H1 (cell line): ENCODE data around the gene MCF2L2. TPM values are rescaled to one million over a fixed set of nuclear protein-coding genes. Genes with fewer than 3 reads are reported as not detected.

Experiments
- CTCF ChIA-PET: fragments of 300-600 bp; sonication (Branson Sonifier 250); formaldehyde crosslinking; loops from one replicate; lab custom pipeline; 2021; ENCODE audit not compliant: partially characterized antibody; lab: Charles Lee
- POLR2A ChIA-PET: fragments of 300-600 bp; sonication (Branson Sonifier 250); formaldehyde crosslinking; loops from one replicate; lab custom pipeline; 2021; ENCODE audit warnings: inconsistent platforms; ENCODE audit not compliant: partially characterized antibody; lab: Charles Lee
- DNase-seq, 2 experiments: peaks; one replicate each; pipeline versions ENCODE4 v3.0.0 to v3.0.0-alpha.2; 2010 to 2022; ENCODE audit warnings: low spot score in 2 of 2, low read depth in 1 of 2, mixed read lengths in 1 of 2
- FAIRE-seq: peaks from 2 replicates; lab custom pipeline; 2011; peaks lifted over from hg19 to GRCh38; lab: Jason Lieb, UNC
- H2AFZ ChIP-seq: 2 replicates; pipeline ENCODE4 v1.8.1; 2012; ENCODE audit warnings: low read length, inconsistent platforms
- H2AK5ac ChIP-seq: 2 replicates; pipeline ENCODE4 v1.6.1; 2013; ENCODE audit warnings: low read depth, low read length
- H2BK120ac ChIP-seq: replicated peaks from 2 replicates; pipeline ENCODE3; 2013; ENCODE audit warnings: low read depth, low read length, inconsistent platforms
- H2BK12ac ChIP-seq: 2 replicates; pipeline ENCODE4 v1.6.1; 2013; ENCODE audit warnings: low read depth, low read length
- H2BK15ac ChIP-seq: 2 replicates; pipeline ENCODE4 v1.6.1; 2013; ENCODE audit warnings: low read length
- H2BK20ac ChIP-seq: 2 replicates; pipeline ENCODE4 v1.6.1; 2013; ENCODE audit warnings: low read length
- H2BK5ac ChIP-seq: 2 replicates; pipeline ENCODE4 v1.6.1; 2013; ENCODE audit warnings: low read depth, low read length
- H3K14ac ChIP-seq: 2 replicates; pipeline ENCODE4 v1.6.1; 2013; ENCODE audit warnings: inconsistent platforms; ENCODE audit not compliant: insufficient read length
- H3K18ac ChIP-seq: 2 replicates; pipeline ENCODE4 v1.6.1; 2013; ENCODE audit warnings: low read length; ENCODE audit errors: extremely low read depth
- H3K23ac ChIP-seq: 2 replicates; pipeline ENCODE4 v1.6.1; 2013; ENCODE audit warnings: inconsistent platforms; ENCODE audit not compliant: insufficient read length
- H3K23me2 ChIP-seq: 2 replicates; pipeline ENCODE4 v1.6.1; 2013; ENCODE audit warnings: low read depth, low read length
- H3K27ac ChIP-seq: 2 replicates; pipeline ENCODE4 v1.6.1; 2011; ENCODE audit warnings: low read depth, low read length, inconsistent platforms
- H3K27me3 ChIP-seq, 4 experiments: replicated peaks in 1 of 4; 1 replicate in 1 of 4; 2 replicates in 3 of 4; pipeline versions ENCODE4 v1.6.1 to v1.8.1; 2011 to 2013; ENCODE audit warnings: low read length in 3 of 4, mild to moderate bottlenecking in 3 of 4, inconsistent platforms in 2 of 4, mixed read lengths in 2 of 4, moderate library complexity in 1 of 4; ENCODE audit not compliant: control insufficient read depth in 3 of 4, insufficient read depth in 3 of 4; ENCODE audit errors: extremely low read depth in 1 of 4
- H3K36me3 ChIP-seq, 4 experiments: 2 replicates each; pipeline versions ENCODE4 v1.6.1 to v1.8.1; 2011 to 2013; ENCODE audit warnings: mild to moderate bottlenecking in 4 of 4, low read length in 3 of 4, moderate library complexity in 2 of 4, control low read depth in 1 of 4, inconsistent platforms in 1 of 4; ENCODE audit not compliant: insufficient read depth in 4 of 4, control insufficient read depth in 2 of 4
- H3K4ac ChIP-seq: replicated peaks from 2 replicates; pipeline ENCODE3; 2013; ENCODE audit warnings: low read length, low read depth, mixed read lengths, inconsistent platforms; ENCODE audit not compliant: insufficient read length
- H3K4me1 ChIP-seq, 4 experiments: replicated peaks in 1 of 4; 1 replicate in 1 of 4; 2 replicates in 3 of 4; pipeline versions ENCODE4 v1.6.1 to v1.8.1; 2011 to 2013; ENCODE audit warnings: low read length in 3 of 4, inconsistent platforms in 2 of 4, mixed read lengths in 1 of 4; ENCODE audit not compliant: insufficient read depth in 4 of 4, control insufficient read depth in 3 of 4
- H3K4me2 ChIP-seq, 2 experiments: 2 replicates each; pipeline versions ENCODE4 v1.6.1 to v1.8.1; 2011 to 2013; ENCODE audit warnings: low read depth in 2 of 2, low read length in 2 of 2, control low read depth in 1 of 2, inconsistent platforms in 1 of 2, mild to moderate bottlenecking in 1 of 2; ENCODE audit not compliant: insufficient read depth in 1 of 2
- H3K4me3 ChIP-seq, 4 experiments: fragments of 200-600, 300-600 bp in 1 of 4; sonication (generic), shearing (Covaris generic), sonication (Bioruptor Twin) in 1 of 4; 2 replicates each; pipeline versions ENCODE4 v1.5.1 to v1.8.1; 2011 to 2016; ENCODE audit warnings: low read length in 4 of 4, low read depth in 3 of 4, control low read depth in 2 of 4, inconsistent platforms in 2 of 4, mild to moderate bottlenecking in 2 of 4, mixed read lengths in 1 of 4, moderate library complexity in 1 of 4; ENCODE audit not compliant: insufficient read depth in 2 of 4; ENCODE audit errors: extremely low read depth in 1 of 4
- H3K56ac ChIP-seq: replicated peaks from 2 replicates; pipeline ENCODE3; 2013; ENCODE audit warnings: low read depth, mild to moderate bottlenecking, mixed read lengths, low read length, inconsistent platforms; ENCODE audit not compliant: insufficient read length
- H3K79me1 ChIP-seq: 2 replicates; pipeline ENCODE4 v1.6.1; 2013; ENCODE audit warnings: low read depth, low read length, control low read depth
- H3K79me2 ChIP-seq, 2 experiments: 2 replicates each; pipeline versions ENCODE4 v1.6.1 to v1.8.1; 2012 to 2013; ENCODE audit warnings: low read length in 2 of 2, mild to moderate bottlenecking in 2 of 2, inconsistent platforms in 1 of 2; ENCODE audit not compliant: insufficient read depth in 2 of 2, control insufficient read depth in 1 of 2
- H3K9ac ChIP-seq, 4 experiments: replicated peaks in 1 of 4; 1 replicate in 1 of 4; 2 replicates in 3 of 4; pipeline versions ENCODE4 v1.6.1 to v1.8.1; 2011 to 2013; ENCODE audit warnings: low read depth in 3 of 4, low read length in 3 of 4, control low read depth in 2 of 4, mild to moderate bottlenecking in 2 of 4, moderate library complexity in 2 of 4, inconsistent platforms in 1 of 4; ENCODE audit errors: extremely low read depth in 1 of 4
- H3K9me3 ChIP-seq, 2 experiments: 2 replicates each; pipeline versions ENCODE4 v1.6.1 to v1.8.1; 2012 to 2013; ENCODE audit warnings: mild to moderate bottlenecking in 2 of 2, moderate library complexity in 2 of 2, control low read depth in 1 of 2, inconsistent platforms in 1 of 2, low read depth in 1 of 2, low read length in 1 of 2, mixed read lengths in 1 of 2; ENCODE audit not compliant: insufficient read depth in 2 of 2
- H4K20me1 ChIP-seq, 2 experiments: replicated peaks in 1 of 2; 2 replicates each; pipeline versions ENCODE3 to v1.8.1; 2011 to 2013; ENCODE audit warnings: inconsistent platforms in 2 of 2, low read length in 2 of 2, mild to moderate bottlenecking in 1 of 2; ENCODE audit not compliant: insufficient read depth in 2 of 2, control insufficient read depth in 1 of 2
- H4K5ac ChIP-seq: 2 replicates; pipeline ENCODE4 v1.6.1; 2013; ENCODE audit warnings: low read length, low read depth, mixed read lengths, inconsistent platforms; ENCODE audit not compliant: insufficient read length
- H4K8ac ChIP-seq: 2 replicates; pipeline ENCODE4 v1.8.0; 2013; ENCODE audit warnings: mild to moderate bottlenecking, moderate library complexity, low read length, inconsistent platforms; ENCODE audit not compliant: insufficient read depth; ENCODE audit errors: extremely low read depth
- H4K91ac ChIP-seq: replicated peaks from 2 replicates; pipeline ENCODE3; 2013; ENCODE audit warnings: low read length, mixed read lengths, inconsistent platforms; ENCODE audit not compliant: insufficient read length
- EGR1 ChIP-seq: IDR thresholded peaks from 2 replicates; pipeline ENCODE4 v1.6.1; 2011; ENCODE audit warnings: low read depth, low read length, borderline replicate concordance
- POU5F1 ChIP-seq: IDR thresholded peaks from 2 replicates; pipeline ENCODE4 v1.6.1; 2011; ENCODE audit warnings: low read depth, mild to moderate bottlenecking, low read length, moderate library complexity
- WGBS, 2 experiments: shearing (Covaris generic) in 1 of 2; methylation state at CpG; one replicate each; pipeline versions ENCODE4 v1.1.6 to v1.1.7; 2013 to 2015; ENCODE audit warnings: low lambda C conversion rate in 2 of 2, mixed read lengths in 2 of 2, inconsistent platforms in 1 of 2, low coverage in 1 of 2, missing lambda C conversion rate in 1 of 2; ENCODE audit not compliant: insufficient replicate concordance in 2 of 2, insufficient coverage in 1 of 2, insufficient read length in 1 of 2; ENCODE audit errors: extremely low coverage in 1 of 2, missing lambda C conversion rate in 1 of 2; 5-methylcytosine and 5-hydroxymethylcytosine counted together
- polyA plus RNA-seq, 7 experiments: library from polyadenylated mRNA; depleted of rRNA in 3 of 7; stranded (reverse) in 5 of 7; unstranded in 2 of 7; fragments of >200 nt in 5 of 7; fragments of 200-250 nt in 2 of 7; gene quantifications; 1 replicate in 5 of 7; 2 replicates in 1 of 7; 4 replicates in 1 of 7; pipeline versions ENCODE4 v1.2.1 to v1.2.3, GENCODE V29; 2011 to 2013; ENCODE audit warnings: missing spikeins in 2 of 7, mixed read lengths in 2 of 7
- total RNA-seq: library from RNA; stranded (reverse); fragmentation: NEBNext Ultra II Directional; extraction: Animal tissue kit (Norgen Biotek cat#: 25700); gene quantifications from 2 replicates; pipeline ENCODE4 v1.2.1, GENCODE V29; 2021

Gene MCF2L2
- total and polyA plus RNA-seq, 2 of the 8 experiments (the other 6 are each of a cell fraction or from before 2014, with no cell fraction given): 4.1 to 13.7 TPM

DNA sequence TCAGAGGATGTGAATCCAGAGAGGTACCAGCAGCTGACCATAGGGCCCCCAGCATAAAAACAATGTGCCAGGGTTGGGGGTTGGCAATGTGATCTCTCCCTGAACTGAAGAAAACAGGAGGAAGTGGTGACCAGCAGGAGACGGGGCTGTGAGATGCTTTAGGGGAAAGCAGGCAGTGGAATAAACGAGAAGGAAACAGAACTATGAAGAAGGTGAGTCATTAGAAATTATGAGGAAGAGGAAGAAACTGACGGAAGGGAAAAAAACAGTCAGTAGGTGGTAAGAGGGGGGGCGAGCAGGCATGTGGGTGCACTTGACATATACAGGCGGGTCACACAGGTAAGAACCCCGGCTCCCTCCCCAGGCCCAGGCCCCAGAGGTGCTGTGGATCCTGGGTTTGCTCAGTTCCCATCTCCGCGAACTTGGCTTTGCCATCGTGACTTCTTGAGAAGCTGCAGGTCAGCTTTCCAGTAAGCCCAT, 217.5 kb downstream of the MCF2L2 start:
- Histone ChIP-seq H2BK20ac (no peak overlapping the region), H3K4me2 (no peak overlapping the region), H2AK5ac (no peak overlapping the region), H3K14ac (no peak overlapping the region), H3K36me3 (no peaks in the 10 kb centered on the region; a peak in 1 of 8 replicates), H3K23ac (no peak overlapping the region), H4K91ac (no peak overlapping the region), H2BK5ac (no peak overlapping the region), H3K4ac (no peak overlapping the region), H2AFZ (no peak overlapping the region), H3K56ac (no peak overlapping the region), H3K79me1 (no peaks in the 10 kb centered on the region), H4K8ac (no peak overlapping the region), H4K20me1 (no peaks in the 10 kb centered on the region), H3K4me3 (no peak overlapping the region), H4K5ac (no peak overlapping the region), H3K27ac (no peak overlapping the region), H2BK15ac (no peak overlapping the region), H3K79me2 (no peaks in the 10 kb centered on the region), H3K4me1 (no peaks in the 10 kb centered on the region), H3K9me3 (no peaks in the 10 kb centered on the region), H3K27me3 (no peaks in the 10 kb centered on the region), H3K18ac (no peak overlapping the region), H2BK120ac (no peak overlapping the region), H3K9ac (no peak overlapping the region), H2BK12ac (no peak overlapping the region), H3K23me2 (no peaks in the 10 kb centered on the region)
- WGBS, 2 experiments: 79% methylated on average over 9 of the region's 9 CpGs; no CpG with 5 or more reads in 1 of the 2 experiments
- CTCF ChIA-PET: no interaction called here
- POLR2A ChIA-PET: no interaction called here
- FAIRE-seq: no peak
- DNase-seq: no peak
- TF ChIP-seq POU5F1 (no peak), EGR1 (no peak)
